NT2/D1 (cell line): Measurements from ENCODE around the gene HUWE1.

Experiments
- SUZ12 ChIP-seq: IDR thresholded peaks from 2 replicates; pipeline ENCODE4 v1.6.1; 2011; ENCODE audit not compliant: insufficient read length, insufficient read depth; ENCODE audit errors: extremely low read depth
- ZNF274 ChIP-seq: IDR thresholded peaks from 2 replicates; pipeline ENCODE4 v1.6.1; 2011; ENCODE audit warnings: mild to moderate bottlenecking, low read depth, low read length

- TF ChIP-seq ZNF274 (no peak), SUZ12 (no peak)
These were observed 20.3 kb downstream of the HUWE1 start for GRCh38 chrX:53666171-53666570.
